ENCODE measurements around the gene AEBP2.
"Not testable (repeated sequence)": the region's sequence is repeated elsewhere in the genome, so short reads cannot be mapped to it uniquely, and the experiment has no call there.

The AEBP2 gene

GRCh38 chr12:19507823-19508222 is 68.5 kb downstream of the AEBP2 start:
- DNase-seq (ENCODE audit: low read depth), result no peak

- DNase-seq (ENCODE audit: low read depth), result no peak
Observed at GRCh38 chr12:19510461-19510860, 71.2 kb downstream of the AEBP2 start.

GRCh38 chr12:19515179-19515578 is 75.9 kb downstream of the AEBP2 start:
- DNase-seq (ENCODE audit: low read depth), result no peak

GRCh38 chr12:19517583-19517982 is 78.3 kb downstream of the AEBP2 start:
- DNase-seq (ENCODE audit: low read depth), result no peak

- no peak for DNase-seq (ENCODE audit: low read depth)
Observed at GRCh38 chr12:19518209-19518608, 78.9 kb downstream of the AEBP2 start.

GRCh38 chr12:19520646-19521415 is 81.5 kb downstream of the AEBP2 start:
- no peak for DNase-seq (ENCODE audit: low read depth)

GRCh38 chr12:19525274-19525673 is 86.0 kb downstream of the AEBP2 start:
- no peak for DNase-seq (ENCODE audit: low read depth)

GRCh38 chr12:19527866-19528265 is 88.6 kb downstream of the AEBP2 start:
- DNase-seq (ENCODE audit: low read depth), result no peak

GRCh38 chr12:19528750-19529149 is 89.5 kb downstream of the AEBP2 start:
- no peak for DNase-seq (ENCODE audit: low read depth)

- DNase-seq (ENCODE audit: low read depth), result no peak
Observed at GRCh38 chr12:19529951-19530636, 90.8 kb downstream of the AEBP2 start.

GRCh38 chr12:19530637-19531023 is 91.3 kb downstream of the AEBP2 start:
- no peak for DNase-seq (ENCODE audit: low read depth)

- no peak for DNase-seq (ENCODE audit: low read depth)
Observed at GRCh38 chr12:19533567-19533966, 94.3 kb downstream of the AEBP2 start.

- no peak for DNase-seq (ENCODE audit: low read depth)
Observed at GRCh38 chr12:19539071-19539470, 99.8 kb downstream of the AEBP2 start.

GRCh38 chr12:19539836-19540235 is 100.5 kb downstream of the AEBP2 start:
- no peak for DNase-seq (ENCODE audit: low read depth)

- no peak for DNase-seq (ENCODE audit: low read depth)
Observed at GRCh38 chr12:19542606-19543005, 103.3 kb downstream of the AEBP2 start.

- no peak for DNase-seq (ENCODE audit: low read depth)
Observed at GRCh38 chr12:19544353-19544752, 105.1 kb downstream of the AEBP2 start.

- no peak for DNase-seq (ENCODE audit: low read depth)
Observed at GRCh38 chr12:19545301-19545700, 106.0 kb downstream of the AEBP2 start.

GRCh38 chr12:19546027-19546426 is 106.7 kb downstream of the AEBP2 start:
- DNase-seq (ENCODE audit: low read depth), result no peak

GRCh38 chr12:19546611-19547162 is 107.4 kb downstream of the AEBP2 start:
- no peak for DNase-seq (ENCODE audit: low read depth)

GRCh38 chr12:19547271-19547671 is 108.0 kb downstream of the AEBP2 start:
- no peak for DNase-seq (ENCODE audit: low read depth)

GRCh38 chr12:19548834-19549233 is 109.5 kb downstream of the AEBP2 start:
- DNase-seq (ENCODE audit: low read depth), result no peak

- no peak for DNase-seq (ENCODE audit: low read depth)
Observed at GRCh38 chr12:19550626-19551025, 111.3 kb downstream of the AEBP2 start.

GRCh38 chr12:19552441-19553097 is 113.3 kb downstream of the AEBP2 start:
- DNase-seq (ENCODE audit: low read depth), result not testable (repeated sequence)

All from non-pigmented ciliary epithelial cell (primary cell).